Coronary artery (tissue), 2 donors: ENCODE measurements around the gene RNF212B.
A peak's percentile ranks its signal among the peaks of the same experiment; 100 is the strongest.

ENCODE experiments used
- DNase-seq: peaks from one replicate; pipeline ENCODE4 v3.0.0-alpha.2; 2017; ENCODE audit warnings: low spot score
- H3K27ac ChIP-seq, 2 donors: fragments of 200-600 bp; sonication (generic); one replicate each; pipeline ENCODE4 v1.5.1; 2016 to 2019
- H3K4me3 ChIP-seq: fragments of 200-600 bp; sonication (generic); 2 replicates; pipeline ENCODE4 v1.5.1; 2016; ENCODE audit warnings: mild to moderate bottlenecking, moderate library complexity
- TF ChIP-seq, protein P1 (sequence below): fragments of 200-600 bp; sonication (generic); IDR thresholded peaks from one replicate; pipeline ENCODE4 v1.5.1; 2019; ENCODE audit warnings: antibody characterized with exemption

RNF212B gene

DNA sequence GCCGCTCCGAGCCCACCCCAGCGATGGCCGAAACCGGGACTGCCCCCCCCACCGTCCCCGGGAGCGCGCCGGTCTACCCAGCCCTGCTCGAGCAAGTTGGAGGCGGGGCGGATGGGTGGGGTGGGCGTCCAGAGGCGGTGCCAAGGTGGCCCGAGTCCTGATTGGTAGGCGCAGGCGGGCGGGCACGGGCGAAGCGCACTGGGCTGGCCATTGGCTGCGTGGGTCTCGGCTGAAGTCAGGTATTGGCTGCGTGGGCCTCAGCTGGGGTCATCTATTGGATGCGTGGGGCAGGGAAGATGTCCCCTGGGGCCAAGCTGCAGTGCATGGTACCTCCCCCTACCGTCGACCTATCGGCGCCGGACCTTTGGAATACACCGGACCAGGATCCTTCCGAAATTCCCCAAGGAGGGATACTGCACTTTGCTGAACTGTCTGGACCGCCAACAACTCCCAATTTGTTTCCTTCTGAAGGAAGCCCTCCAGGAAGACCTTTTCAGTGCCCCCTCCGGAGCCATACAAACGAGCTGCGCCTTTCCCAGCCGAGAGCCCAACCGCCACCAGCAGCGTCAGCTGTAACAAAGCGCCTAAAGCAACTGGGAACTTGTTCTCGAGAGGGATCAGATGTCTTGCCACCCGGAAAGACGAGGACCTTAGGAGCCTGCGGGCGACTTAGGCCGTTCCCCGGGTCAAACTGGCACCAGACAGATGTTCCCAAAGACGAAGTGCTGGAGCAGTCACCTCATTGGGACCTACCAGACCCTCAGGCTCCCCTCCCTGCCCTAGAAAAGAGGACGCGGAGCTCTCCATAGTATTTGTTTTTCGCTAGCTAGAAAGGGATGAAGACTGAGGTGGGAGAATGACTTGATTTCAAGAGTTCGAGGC, 48.5 kb downstream of the RNF212B start, which contains the start of gene HOMEZ:
HOMEZ (minus strand) TSS at position 113 of the 882 bp plus-strand sequence. CDS start 180 bp downstream, outside the sequence.
- TF ChIP-seq, protein P1, sequence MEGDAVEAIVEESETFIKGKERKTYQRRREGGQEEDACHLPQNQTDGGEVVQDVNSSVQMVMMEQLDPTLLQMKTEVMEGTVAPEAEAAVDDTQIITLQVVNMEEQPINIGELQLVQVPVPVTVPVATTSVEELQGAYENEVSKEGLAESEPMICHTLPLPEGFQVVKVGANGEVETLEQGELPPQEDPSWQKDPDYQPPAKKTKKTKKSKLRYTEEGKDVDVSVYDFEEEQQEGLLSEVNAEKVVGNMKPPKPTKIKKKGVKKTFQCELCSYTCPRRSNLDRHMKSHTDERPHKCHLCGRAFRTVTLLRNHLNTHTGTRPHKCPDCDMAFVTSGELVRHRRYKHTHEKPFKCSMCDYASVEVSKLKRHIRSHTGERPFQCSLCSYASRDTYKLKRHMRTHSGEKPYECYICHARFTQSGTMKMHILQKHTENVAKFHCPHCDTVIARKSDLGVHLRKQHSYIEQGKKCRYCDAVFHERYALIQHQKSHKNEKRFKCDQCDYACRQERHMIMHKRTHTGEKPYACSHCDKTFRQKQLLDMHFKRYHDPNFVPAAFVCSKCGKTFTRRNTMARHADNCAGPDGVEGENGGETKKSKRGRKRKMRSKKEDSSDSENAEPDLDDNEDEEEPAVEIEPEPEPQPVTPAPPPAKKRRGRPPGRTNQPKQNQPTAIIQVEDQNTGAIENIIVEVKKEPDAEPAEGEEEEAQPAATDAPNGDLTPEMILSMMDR: no peak
- DNase-seq: peak; percentile 100
- H3K4me3 ChIP-seq: peak within 1 kb of the TSS; percentile 85
- peak within 1 kb of the TSS; percentile 90 to 95 for H3K27ac ChIP-seq

DNA sequence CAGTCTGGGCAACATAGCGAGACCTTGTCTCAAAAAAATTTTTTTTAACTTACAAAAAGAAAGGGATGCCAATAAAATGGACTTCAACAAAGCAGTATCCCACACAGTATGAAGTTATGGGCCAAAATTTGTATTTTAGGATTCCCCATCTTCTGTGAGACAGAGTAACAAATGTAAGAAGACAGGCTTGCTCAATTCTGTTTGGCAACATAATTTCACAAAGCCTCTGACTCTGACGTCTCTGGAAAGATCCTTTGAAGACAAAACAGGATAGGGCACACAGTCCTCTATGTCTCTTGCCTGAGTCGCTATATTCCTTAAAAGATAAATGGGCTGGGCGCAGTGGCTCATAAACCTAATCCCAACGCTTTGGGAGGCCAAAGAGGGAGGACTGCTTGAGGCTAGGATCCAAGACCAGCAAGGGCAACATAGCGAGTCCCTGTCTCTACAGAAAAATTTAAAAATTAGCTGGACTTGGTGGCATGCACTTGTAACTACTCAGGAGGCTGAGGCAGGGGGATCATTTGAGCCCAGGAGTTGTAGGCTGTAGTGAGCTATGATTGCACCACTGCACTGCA, 49.3 kb downstream of the RNF212B start:
- TF ChIP-seq, protein P1: no peak
- DNase-seq: no peak
- Histone ChIP-seq H3K27ac (peak overlapping the region; percentile 90 to 95), H3K4me3 (peak overlapping the region; percentile 85)

DNA sequence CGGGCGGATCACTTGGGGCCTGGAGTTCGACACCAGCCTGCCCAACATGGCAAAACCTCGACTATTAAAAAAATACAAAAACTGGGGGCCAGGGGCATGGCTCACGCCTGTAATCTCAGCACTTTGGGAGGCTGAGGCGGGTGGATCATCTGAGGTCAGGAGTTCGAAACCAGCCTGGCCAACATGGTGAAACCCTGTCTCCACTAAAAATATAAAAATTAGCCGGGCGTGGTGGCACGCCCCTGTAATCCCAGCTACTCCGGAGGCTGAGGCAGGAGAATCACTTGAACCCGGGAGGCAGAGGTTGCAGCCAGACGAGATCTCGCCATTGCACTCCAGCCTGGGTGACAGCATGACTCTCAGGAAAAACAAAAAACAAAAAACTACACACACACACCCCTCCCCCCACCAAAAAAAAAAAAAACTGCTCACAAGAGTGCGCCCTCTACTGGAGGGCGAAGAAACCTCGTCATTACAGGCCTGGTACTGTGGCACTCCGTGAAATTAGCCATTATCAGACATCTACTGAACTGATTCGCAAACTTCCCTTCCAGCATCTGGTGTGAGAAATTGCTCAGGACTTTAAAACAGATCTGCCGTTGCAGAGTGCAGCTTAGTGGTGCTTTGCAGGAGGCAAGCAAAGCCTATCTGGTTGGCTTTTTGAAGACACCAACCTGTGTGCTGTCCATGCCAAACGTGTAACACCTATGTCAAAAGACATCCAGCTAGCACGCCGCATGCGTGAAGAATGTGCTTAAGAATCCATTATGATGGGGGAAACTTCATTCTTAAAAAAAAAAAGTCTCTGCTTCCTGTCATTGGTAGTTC, 57.2 kb downstream of the RNF212B start:
- H3K4me3 ChIP-seq: no peak overlapping the region
- TF ChIP-seq, protein P1: peak; percentile 88
- no peak overlapping the region for H3K27ac ChIP-seq
- DNase-seq: no peak

DNA sequence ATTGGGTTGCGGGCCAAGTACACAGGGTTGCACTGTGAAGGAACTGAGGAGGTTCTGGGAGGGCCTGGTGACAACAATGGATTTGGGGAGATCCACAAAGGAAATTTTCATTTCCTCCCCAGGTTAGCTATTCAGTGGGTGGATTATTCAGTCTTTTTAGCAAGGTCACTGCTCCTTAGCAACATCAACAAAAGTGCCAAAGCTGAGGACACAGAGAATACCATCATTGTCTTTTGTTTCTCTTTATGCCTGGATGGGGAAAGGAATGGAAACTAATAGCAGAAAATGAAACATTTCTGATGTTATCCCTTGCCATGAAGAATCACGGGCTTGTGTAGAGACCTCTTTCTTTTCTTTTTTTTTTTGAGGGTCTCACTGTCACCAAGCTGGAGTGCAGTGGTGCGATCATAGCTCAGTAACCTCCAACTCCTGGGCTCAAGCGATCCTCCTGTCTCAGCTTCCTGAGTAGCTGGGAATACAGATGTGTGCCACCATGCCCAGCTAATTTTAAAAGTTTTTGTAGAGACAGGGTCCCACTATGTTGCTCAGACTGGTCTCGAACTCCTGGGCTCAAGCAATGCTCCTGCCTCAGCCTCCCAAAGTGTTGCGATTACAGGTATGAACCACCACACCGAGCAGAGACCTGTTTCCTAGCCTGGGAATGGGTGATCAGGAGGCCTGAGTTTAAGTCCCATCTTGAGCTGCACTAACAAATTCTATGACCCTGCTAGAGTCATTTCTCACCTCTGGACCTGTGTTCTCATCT, 58.5 kb downstream of the RNF212B start:
- DNase-seq: no peak
- Histone ChIP-seq H3K27ac (no peak overlapping the region), H3K4me3 (no peak overlapping the region)
- TF ChIP-seq, protein P1: no peak

DNA sequence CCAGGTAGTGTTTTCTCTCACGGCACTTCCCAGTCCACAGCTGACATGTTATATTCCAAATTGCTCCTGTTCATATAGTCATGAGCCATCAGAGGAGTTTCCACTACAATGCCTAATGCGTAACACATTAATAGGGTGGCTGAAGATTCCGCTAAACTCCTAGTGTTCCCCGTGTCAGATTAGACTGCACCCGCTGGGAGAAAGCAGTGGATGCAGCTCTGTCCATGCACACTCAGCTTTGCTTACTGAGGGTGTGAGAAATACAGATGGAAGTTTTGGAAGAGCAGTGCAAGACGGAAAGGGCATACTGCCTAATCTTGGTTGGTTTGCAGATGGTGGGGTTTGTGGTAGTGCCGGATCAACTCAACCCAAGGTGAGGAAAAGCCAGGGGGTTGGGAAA, 59.4 kb downstream of the RNF212B start:
- Histone ChIP-seq H3K4me3 (no peak overlapping the region), H3K27ac (no peak overlapping the region)
- DNase-seq: no peak
- TF ChIP-seq, protein P1: no peak

DNA sequence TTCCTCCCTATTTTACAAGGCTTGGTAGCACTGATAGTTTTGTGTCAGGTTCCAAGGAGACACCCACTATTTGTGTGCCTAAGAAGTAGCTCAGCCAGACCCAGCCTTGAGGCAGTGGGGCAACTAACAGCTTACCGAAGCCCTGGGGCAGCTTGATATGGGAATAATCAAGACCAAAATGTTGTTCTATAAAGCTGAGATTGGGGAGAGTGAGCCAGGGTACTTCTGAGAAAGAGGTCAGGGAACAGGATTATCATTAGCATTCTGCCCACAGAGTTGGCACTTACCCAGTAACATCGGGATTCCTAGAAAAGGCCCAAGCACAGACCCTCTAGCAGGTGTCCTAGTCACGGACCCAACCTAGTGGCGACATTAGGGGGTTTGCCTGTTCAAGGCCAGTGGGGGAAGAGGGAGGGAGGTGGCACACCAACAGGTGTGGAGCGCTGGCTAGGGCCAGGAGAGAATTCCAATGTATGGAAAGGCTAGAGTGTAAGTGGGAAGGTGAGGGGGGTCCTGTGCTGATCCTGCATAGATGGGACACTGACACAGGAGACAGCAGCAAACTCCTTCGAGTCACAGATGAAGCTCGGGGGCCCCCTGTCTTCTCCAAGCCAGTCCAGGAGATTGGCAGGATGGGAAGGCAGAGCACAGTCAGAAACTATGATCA, 60.0 kb downstream of the RNF212B start:
- DNase-seq: no peak
- no peak overlapping the region for H3K4me3 ChIP-seq
- peak overlapping the region in 1 of 2 donors; percentile 35 for H3K27ac ChIP-seq
- TF ChIP-seq, protein P1: no peak
